Adipocyte (in vitro differentiated cells): ENCODE measurements around the gene TOMM20.

ENCODE experiments used
- DNase-seq: peaks from one replicate; pipeline ENCODE4 v3.0.0-alpha.2; 2015; ENCODE audit warnings: low read depth
- H3K27me3 ChIP-seq: replicated peaks from 2 replicates; pipeline ENCODE4 v1.7.0; 2013; ENCODE audit warnings: mild to moderate bottlenecking, low read length, moderate library complexity; ENCODE audit not compliant: control insufficient read depth, insufficient read depth
- H3K36me3 ChIP-seq: 2 replicates; pipeline ENCODE4 v1.7.0; 2013; ENCODE audit warnings: low read length, mild to moderate bottlenecking, moderate library complexity; ENCODE audit not compliant: control insufficient read depth, insufficient read depth, severe bottlenecking
- H3K4me1 ChIP-seq: 2 replicates; pipeline ENCODE4 v1.7.0; 2013; ENCODE audit warnings: mild to moderate bottlenecking, low read length, moderate library complexity; ENCODE audit not compliant: control insufficient read depth, insufficient read depth
- H3K4me3 ChIP-seq: 2 replicates; pipeline ENCODE4 v1.7.0; 2013; ENCODE audit warnings: mild to moderate bottlenecking, low read length, moderate library complexity
- H3K9ac ChIP-seq: 2 replicates; pipeline ENCODE4 v1.7.0; 2013; ENCODE audit warnings: mild to moderate bottlenecking, low read length, moderate library complexity
- H3K9me3 ChIP-seq: 2 replicates; pipeline ENCODE4 v1.7.0; 2013; ENCODE audit warnings: mild to moderate bottlenecking, low read length, moderate library complexity; ENCODE audit not compliant: control insufficient read depth

TOMM20 gene

DNA sequence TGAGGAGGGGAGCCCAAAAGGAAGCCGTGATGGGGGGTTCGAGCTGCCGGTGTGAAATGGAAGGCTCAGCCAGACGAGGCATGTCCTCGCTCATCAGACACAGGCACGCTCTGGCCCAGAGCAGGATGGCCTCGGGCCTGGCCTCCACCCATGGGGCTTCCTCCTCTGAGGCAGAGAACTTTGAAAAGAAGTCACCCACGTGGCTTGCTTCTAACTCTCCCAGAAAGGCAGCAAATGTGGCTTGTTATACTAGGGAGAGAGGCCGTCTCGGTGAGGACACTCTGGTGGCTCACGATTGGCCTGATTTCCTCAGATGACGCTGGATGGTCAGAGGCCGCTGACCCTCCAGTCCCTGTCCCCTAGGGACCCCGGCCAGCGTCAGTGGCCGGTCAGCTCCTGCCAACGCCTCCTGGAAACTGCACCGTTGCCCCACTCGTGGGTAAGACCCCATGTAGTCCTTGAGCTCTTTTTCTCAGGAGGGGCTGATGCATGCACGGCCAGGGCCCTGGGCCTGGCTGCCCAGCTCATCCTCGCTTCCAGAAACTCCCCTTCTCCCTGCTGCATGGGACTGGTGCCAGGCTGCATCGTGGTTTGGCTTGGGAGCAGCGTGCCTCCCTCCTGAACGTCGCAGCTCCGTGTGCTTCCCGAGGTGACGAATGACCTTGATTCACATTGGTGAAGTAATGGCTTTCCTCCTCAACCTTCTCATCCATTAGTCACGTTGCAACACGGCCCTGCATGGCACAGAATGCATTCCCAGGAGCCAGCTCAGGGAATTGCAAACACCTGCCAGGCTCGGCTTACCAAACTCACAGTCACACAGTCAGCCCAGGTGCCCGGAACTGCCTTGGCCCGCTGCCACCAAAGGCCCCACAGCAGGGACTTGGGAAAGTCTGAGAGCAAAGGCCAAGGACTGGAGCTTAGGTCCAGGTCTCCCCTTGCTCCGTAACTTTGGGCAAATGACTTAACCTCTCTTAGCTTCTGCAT is 58.8 kb downstream of the TOMM20 start:
- H3K9ac ChIP-seq, result no peak overlapping the region
- H3K4me3 ChIP-seq, result no peak overlapping the region
- peaks cover 52% of the 10 kb centered on the region for H3K4me1 ChIP-seq
- DNase-seq, result no peak
- H3K36me3 ChIP-seq, result no peaks in the 10 kb centered on the region
- H3K9me3 ChIP-seq, result no peaks in the 10 kb centered on the region
- H3K27me3 ChIP-seq, result no peaks in the 10 kb centered on the region

DNA sequence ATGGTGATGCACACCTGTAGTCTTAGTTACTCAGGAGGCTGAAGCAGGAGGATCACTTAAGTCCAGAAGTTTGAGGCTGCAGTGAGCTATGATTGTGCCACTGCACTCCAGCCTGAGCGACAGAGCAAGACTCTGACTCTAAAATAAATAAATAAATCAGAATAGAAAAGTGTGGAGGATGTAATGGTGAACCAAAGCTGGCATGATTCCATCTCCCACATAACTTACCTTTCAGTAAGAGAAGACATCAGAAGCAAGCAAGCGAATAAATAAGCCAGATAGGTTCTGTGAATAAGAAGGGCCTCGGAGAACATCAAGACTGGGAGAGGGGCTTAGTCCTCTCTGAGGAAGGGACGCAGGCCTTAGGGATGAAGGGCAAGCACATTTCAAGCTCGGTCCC is 59.5 kb downstream of the TOMM20 start:
- Histone ChIP-seq H3K9me3 (no peaks in the 10 kb centered on the region), H3K4me1 (peaks cover 45% of the 10 kb centered on the region), H3K9ac (no peak overlapping the region), H3K4me3 (no peak overlapping the region), H3K36me3 (no peaks in the 10 kb centered on the region), H3K27me3 (no peaks in the 10 kb centered on the region)
- DNase-seq, result no peak

DNA sequence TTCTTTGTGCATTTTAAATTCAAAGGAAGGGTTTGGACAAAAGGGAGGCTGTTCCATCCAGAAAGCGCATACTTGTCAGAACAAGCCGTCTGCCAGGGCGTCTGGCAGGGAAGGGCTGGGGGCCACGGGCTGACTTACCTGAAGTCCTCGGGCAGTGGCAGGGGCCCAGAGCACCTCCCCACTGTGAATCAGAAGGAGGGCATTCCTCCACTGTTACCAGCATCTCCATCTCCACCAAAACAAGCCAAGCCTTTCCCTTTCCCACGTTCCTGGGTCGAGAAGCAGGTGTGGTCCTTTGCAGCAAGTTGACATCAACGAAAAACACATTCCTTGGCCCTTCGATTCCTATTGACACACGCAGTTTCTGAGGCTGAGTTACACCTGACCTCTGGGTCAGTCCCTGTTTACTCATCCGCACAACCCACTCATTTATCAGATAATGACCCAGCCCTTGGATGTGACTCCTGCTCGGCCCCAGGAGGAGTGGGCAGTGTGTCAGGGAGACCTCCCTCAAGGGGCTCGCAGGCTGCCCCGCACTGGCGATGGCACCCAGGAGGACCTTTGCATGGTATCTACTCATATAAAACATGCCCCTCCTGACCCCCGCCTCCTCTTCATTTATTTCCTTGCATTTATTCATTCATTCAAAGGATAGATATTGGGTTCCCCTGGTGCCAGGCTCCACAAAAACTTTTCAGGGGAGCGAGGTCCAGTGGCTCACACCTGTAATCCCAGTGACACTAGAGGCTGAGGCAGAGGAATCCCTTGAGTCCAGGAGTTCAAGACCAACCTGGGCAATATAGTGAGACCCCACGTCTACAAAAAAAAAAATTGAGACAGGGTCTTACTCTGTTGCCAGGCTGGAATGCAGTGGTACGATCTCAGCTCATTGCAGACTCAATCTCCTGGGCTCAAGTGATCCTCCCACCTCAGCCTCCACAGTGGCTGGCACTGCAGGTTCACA is 60.2 kb downstream of the TOMM20 start:
- Histone ChIP-seq H3K4me1 (peaks cover 38% of the 10 kb centered on the region), H3K9ac (peak overlapping the region; percentile 63), H3K27me3 (no peaks in the 10 kb centered on the region), H3K4me3 (peak overlapping the region; percentile 44), H3K36me3 (no peaks in the 10 kb centered on the region), H3K9me3 (no peaks in the 10 kb centered on the region)
- DNase-seq, result no peak

DNA sequence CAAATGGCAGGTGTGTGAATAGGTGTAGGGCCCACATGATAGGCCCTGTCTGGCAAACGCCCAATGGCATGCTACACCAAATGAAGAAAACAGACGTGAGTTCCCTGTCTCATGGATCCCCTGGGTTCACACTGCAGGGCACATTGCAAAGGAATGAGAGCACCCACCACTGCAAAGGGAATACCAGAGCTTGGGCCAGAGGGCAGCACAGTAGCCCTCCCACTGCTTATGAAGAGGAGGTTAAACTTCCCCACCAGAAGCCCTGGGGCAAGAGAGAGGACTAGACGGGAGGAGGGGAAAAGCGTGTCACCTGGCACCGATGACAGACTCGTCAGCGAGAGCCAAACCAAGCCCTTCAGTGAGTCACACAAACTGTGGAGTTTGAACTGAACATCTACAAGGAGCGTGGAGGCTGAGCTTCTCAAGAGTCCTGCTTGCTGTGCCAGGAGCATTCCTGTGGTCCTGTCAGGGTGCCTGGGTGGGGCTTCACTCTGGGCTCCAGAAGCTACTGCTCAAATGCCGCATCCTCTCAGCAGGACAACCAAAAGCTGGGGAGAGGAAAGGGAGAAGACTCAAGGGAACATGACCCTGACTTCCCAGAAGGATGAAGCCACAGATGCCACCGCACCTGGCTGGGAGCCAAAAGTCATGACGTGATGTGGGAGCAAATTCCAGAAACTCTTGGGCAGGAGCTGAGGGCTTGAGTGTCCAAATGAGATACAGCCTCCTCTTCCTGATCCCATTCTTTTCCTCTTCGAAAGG is 61.1 kb downstream of the TOMM20 start:
- H3K4me1 ChIP-seq, result peaks cover 33% of the 10 kb centered on the region
- no peaks in the 10 kb centered on the region for H3K36me3 ChIP-seq
- H3K9ac ChIP-seq, result peak overlapping the region; percentile 63
- no peaks in the 10 kb centered on the region for H3K9me3 ChIP-seq
- H3K27me3 ChIP-seq, result no peaks in the 10 kb centered on the region
- DNase-seq, result peak; percentile 97
- peak overlapping the region; percentile 44 for H3K4me3 ChIP-seq

DNA sequence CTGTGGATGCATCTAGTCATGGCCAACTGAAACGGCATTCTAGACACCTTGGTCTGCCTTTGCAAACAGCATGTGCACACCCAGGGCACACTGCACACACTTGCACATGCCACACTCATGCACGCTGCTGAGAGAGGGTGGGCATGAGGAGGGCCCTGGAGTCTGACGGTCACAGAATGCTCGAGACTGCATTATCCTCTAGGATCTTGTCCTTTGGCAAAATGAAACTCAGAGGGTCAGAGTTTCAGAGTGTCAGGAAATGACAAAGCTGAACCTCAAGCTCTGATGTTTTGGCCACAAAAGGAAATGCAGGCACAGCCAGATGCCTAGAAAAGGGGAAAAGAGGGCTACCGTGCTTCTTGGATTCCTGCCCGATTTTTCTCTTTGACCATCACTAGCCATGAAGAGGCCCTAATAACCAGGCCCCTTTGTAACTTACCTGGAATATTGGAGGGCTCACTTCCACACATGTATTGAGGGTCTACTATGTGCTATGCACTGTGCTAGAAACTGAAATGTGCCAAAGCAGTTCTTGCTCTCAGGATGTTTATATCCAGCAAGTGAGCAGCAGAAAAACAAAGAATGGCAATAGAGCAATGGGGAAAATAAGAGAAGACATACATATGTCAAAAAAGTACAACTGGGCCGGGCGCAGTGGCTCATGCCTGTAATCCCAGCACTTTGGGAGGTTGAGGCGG is 65.4 kb downstream of the TOMM20 start:
- DNase-seq, result no peak
- no peaks in the 10 kb centered on the region for H3K36me3 ChIP-seq

DNA sequence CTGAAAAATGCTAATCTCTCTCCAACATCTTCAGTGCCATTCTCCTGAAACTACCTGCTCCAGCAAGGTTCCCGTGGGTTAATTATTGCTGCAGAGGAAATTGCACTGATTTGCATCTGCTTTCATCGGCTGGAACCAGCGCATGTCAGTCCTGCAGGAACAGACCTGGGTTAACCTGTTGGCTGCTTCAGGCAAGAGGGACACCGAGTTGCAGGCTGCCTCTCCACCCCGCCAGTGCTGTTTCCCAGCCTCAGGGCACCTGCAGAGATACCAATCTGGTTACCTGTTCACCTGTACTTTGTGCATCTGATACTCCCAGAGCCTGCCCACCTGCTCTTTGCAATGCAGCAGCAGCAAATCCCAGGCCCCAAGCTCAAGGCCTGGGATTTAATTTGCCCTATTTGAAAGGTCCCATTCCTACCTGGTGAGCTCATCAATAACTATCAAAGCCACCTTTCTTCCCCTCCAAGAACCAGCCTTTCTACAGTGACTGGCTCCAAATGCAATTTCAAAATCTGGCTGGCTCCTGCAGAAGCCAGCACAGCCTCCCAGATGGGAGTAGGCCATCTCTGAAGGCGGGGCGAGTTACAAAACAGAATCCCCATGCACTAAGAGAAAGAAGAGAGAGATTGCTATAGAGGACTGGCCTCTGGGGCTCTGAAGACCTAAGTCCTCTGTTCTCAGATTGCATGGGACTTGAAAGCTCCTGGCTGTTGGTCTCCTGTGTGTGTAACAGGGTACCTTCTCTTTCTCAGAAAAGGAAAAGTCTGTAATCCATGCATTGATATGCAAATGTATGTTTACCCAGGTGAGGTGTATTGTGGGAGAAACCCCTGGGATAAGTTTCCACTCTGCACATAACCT is 67.8 kb downstream of the TOMM20 start:
- H3K4me3 ChIP-seq, result no peak overlapping the region
- H3K9ac ChIP-seq, result no peak overlapping the region
- no peaks in the 10 kb centered on the region for H3K9me3 ChIP-seq
- H3K4me1 ChIP-seq, result peaks cover 13% of the 10 kb centered on the region
- H3K36me3 ChIP-seq, result no peaks in the 10 kb centered on the region
- peak; percentile 38 for DNase-seq
- no peaks in the 10 kb centered on the region for H3K27me3 ChIP-seq

More for the DNA sequence above, 65.4 kb downstream of the TOMM20 start:
- Histone ChIP-seq H3K4me1 (peaks cover 28% of the 10 kb centered on the region), H3K9ac (no peak overlapping the region), H3K9me3 (no peaks in the 10 kb centered on the region), H3K4me3 (no peak overlapping the region), H3K27me3 (no peaks in the 10 kb centered on the region)
